GM11168 (cell line): ENCODE measurements around the gene PSMA6.
"Not testable (repeated sequence)": the region's sequence is repeated elsewhere in the genome, so short reads cannot be mapped to it uniquely, and the experiment has no call there.

ENCODE experiments used
- in situ Hi-C: fragments of 300-500 bp; cut with MboI; formaldehyde crosslinking; loops from one replicate; pipeline ENCODE4 v1.12.0; 2022; ENCODE audit warnings: low sequenced_read_pairs; ENCODE audit not compliant: unreplicated experiment

PSMA6 gene

GRCh38 chr14:35306114-35306513 lies 13.9 kb downstream of the PSMA6 start:
- in situ Hi-C loops: no loop called here

GRCh38 chr14:35317820-35318219 lies 25.6 kb downstream of the PSMA6 start:
- in situ Hi-C loops: no loop called here

GRCh38 chr14:35319509-35319908 lies 27.3 kb downstream of the PSMA6 start:
- in situ Hi-C loops: no loop called here

GRCh38 chr14:35320472-35320871 lies 28.3 kb downstream of the PSMA6 start:
- in situ Hi-C loops: no loop called here

DNA sequence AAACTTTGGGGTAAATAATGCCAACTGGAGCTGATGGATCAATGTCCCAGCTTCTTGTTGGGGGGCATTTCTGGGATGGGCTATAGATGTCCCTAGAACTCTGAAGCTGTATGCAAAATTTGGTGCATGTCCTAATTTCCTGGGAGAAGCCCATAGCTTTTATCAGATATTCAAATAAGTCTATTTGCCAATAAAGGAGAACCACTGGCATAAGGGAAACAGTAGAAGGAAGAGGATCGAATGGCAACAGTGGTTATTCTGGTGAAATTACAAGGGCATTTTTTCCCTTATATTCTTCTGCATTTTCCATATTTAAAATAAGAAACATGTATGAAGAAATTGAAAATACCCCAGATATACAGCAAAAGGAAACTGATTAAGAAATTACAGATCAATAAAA lies 34.2 kb downstream of the PSMA6 start:
- in situ Hi-C loops: no loop called here

- in situ Hi-C loops: no loop called here
Measured at GRCh38 chr14:35331605-35332516, 39.7 kb downstream of the PSMA6 start.

- in situ Hi-C loops: no loop called here
Measured at GRCh38 chr14:35332517-35333263, 40.5 kb downstream of the PSMA6 start.

DNA sequence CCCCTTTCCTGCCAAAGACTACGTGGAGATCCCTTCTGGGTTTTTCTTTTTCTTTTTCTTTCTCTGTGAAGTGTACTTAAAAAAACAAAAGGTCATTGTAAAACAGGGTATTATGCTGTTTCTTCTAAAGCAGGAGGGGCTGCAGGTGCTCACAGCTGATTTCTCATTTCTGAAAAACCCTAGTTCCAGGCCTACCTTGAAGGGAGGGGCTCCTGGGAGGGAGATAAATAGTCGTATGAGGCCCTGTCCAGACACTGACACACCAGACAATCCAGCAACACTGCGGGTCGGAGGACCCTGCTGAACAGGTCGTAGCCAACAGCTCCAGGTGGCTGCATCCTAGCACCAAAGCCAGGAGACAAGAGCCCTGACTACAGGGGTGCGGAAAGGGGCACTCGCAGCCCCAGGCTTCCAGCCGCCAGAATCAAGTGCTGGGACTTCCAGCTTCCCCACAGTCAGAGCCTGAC lies 41.1 kb downstream of the PSMA6 start:
- in situ Hi-C loops: no loop called here

GRCh38 chr14:35333797-35334743 lies 41.9 kb downstream of the PSMA6 start:
- in situ Hi-C loops: no loop called here

DNA sequence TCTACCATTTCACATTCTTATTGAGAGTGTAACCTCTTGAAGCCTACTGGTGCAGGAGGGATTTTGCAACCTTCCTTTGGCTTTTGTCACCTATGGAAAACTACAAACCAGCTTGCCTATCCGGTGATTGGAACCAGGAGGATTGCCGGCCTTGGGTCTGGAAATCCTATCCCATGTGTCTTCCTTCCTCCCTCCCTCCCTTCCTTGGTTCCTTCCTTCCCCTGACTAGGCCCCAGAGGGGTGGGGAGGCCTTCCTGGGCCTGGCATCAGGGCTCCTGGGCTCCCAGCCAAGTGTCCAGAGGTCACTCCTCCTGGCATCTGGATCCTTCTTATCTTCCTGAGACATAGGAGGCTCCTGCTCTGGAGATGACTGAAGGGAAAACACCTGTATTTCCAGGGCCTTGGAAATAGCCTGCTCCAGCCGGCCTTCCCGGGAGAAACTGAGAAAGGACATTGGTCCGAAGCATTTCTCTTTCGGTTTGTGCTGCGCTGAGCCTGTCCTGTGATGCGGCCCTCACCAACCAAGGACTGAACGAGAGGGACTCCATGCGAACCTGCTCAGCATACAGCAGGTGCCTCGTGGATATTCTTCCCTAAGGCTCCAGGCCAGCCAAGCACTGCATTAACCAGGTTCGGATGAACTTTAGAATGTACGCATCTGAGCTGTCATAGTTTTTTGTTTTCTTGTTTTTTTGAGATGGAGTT lies 43.4 kb downstream of the PSMA6 start:
- in situ Hi-C loops: no loop called here

DNA sequence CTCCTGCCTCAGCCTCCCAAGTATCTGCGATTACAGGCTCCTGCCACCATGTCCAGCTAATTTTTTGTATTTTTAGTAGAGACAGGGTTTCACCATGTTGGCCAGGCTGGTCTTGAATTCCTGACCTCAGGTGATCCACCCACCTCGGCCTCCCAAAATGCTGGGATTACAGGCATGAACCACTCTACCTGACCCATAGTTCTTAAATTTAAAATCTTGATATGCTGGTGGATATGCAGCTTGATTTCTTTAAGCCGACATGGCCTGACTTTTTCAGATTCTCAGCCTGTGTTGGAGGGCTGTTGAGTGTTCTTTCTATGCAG lies 44.0 kb downstream of the PSMA6 start:
- in situ Hi-C loops: not testable (repeated sequence)

DNA sequence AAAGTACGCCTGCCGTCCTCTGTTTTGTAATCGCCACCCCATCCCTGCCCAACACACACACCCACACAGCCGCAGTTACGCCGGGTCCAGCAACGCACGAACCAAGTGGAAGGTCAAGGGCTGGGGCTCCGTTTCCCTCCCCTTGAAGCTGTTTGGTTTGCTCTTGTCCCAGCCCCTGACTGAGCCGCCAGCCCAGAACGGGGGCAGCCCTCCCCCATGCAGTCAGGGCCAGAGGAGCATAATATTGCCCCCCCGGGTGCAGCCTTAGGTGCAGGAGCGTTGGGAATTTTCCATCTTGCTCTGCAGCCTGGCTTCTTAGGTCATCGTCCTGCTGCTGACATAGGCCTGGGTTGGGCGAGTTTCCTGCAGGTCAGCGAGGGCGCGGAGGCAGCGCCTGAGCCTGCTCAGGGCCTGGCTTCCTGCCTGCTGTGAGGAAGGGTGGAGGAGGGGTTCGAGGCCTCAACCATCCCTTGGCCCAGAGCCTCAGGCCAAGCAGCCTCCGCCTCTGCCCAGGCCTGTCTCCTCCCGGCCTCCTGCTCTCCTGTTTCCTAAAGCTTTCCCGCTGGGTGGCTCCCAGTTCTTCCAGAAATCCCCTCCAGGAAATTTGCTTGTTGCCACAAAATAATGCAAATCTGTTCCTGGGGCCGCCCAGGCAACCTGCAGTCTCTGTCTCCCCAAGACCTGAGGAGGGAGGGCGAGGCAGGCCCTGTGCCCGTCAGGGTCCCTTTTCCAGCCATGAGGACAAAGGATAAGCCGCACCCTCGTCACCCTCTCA lies 44.5 kb downstream of the PSMA6 start:
- in situ Hi-C loops: no loop called here

- in situ Hi-C loops: no loop called here
Measured at GRCh38 chr14:35337269-35338255, 45.4 kb downstream of the PSMA6 start.

DNA sequence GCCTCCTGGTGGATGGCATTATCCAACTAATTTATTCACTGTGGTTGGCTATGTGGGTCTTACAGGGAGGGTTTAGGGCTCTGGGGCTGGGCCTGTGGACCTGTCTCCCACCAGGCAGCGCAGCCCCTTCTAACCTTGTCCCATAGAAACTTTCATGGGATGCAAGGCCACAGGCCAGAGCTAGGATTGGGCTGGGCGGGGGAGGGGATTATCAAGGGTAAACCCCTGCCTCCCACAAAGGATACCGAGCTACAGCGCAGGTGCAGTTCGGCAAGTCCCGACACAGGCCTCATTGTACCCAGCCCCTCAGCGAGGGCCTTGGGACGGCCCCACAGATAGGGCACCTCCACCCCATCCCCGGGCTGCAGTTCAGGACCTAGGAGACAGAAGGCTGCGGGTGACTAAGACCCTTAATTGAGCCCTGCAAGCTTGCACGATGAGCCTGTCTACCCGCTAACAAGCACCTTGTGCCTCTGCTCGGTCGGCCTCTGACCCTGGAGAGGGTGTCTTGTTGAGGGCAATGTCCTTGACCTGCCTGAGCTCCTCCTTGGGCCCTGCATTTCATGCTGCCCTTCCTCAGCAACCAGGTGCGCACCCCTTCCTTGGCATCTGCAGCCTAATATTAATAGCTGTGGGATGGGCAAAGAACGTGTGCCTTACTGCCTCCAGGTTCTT lies 46.7 kb downstream of the PSMA6 start:
- in situ Hi-C loops: no loop called here

- in situ Hi-C loops: no loop called here
Measured at GRCh38 chr14:35339761-35340406, 47.7 kb downstream of the PSMA6 start.

GRCh38 chr14:35340616-35341453 lies 48.7 kb downstream of the PSMA6 start:
- in situ Hi-C loops: no loop called here
